Pancreas (tissue), 10 donors: ENCODE measurements around the gene DNAI1. TPM values are rescaled to one million over a fixed set of nuclear protein-coding genes. Genes with fewer than 3 reads are reported as not detected.
"Not testable (repeated sequence)": the region's sequence is repeated elsewhere in the genome, so short reads cannot be mapped to it uniquely, and the experiment has no call there.

ENCODE experiments used
- ATAC-seq, 4 donors: fragments of 200-7000 bp; cut with Tn5 transposase; one replicate each; pipeline versions ENCODE4 v1.8.0 to v1.9.1; 2020; ENCODE audit warnings: mild to moderate bottlenecking in 4 of 4, moderate library complexity in 4 of 4
- DNase-seq, 6 donors: peaks; one replicate each; pipeline ENCODE4 v3.0.0-alpha.2; 2020
- FAIRE-seq: peaks from 2 replicates; lab custom pipeline; 2012; peaks lifted over from hg19 to GRCh38; lab: Jason Lieb, UNC
- H3K27ac ChIP-seq, 4 donors: fragments of 200-600 bp; sonication (generic); 1 replicate in 3 of 4; 2 replicates in 1 of 4; pipeline versions ENCODE4 v1.5.0 to v1.8.0; 2020
- H3K27me3 ChIP-seq, 4 donors: fragments of 200-600 bp; one replicate each; pipeline ENCODE4 v1.8.0; 2021
- H3K36me3 ChIP-seq, 3 donors: fragments of 200-600 bp; sonication (generic) in 1 of 3; one replicate each; pipeline versions ENCODE4 v1.5.0 to v1.8.0; 2020 to 2021
- H3K4me1 ChIP-seq, 3 donors: fragments of 200-600 bp; one replicate each; pipeline ENCODE4 v1.8.0; 2021
- H3K4me3 ChIP-seq, 4 donors: fragments of 200-600 bp; sonication (generic) in 2 of 4; one replicate each; pipeline versions ENCODE4 v1.5.0 to v1.8.0; 2020 to 2021
- H3K9me3 ChIP-seq, 4 donors: fragments of 200-600 bp; one replicate each; pipeline ENCODE4 v1.8.0; 2021
- CTCF ChIP-seq, 4 donors: fragments of 200-600 bp; sonication (generic) in 3 of 4; IDR thresholded peaks; one replicate each; pipeline versions ENCODE4 v1.5.0 to v1.8.0; 2021; ENCODE audit warnings: antibody characterized with exemption in 4 of 4
- WGBS, 2 donors: extraction: QIAGEN DNeasy Blood & Tissue Kit; methylation state at CpG; one replicate each; pipeline ENCODE4 v1.1.7; 2013; 5-methylcytosine and 5-hydroxymethylcytosine counted together
- intact Hi-C, 3 donors: fragments of 100-400 bp; cut with DNase I; formaldehyde crosslinking; loops; one replicate each; pipeline versions ENCODE4 v1.11.1 to v1.14.2; 2022
- polyA plus RNA-seq, 2 donors: library from polyadenylated mRNA; stranded (reverse); fragments of 200-250 nt; gene quantifications; one replicate each; pipeline ENCODE4 v1.2.3, GENCODE V29; 2013
- total RNA-seq, 6 donors: library from RNA; stranded (reverse); fragmentation: NEBNext Ultra II Directional in 4 of 6; extraction: Animal tissue kit (Norgen Biotek cat#: 25700) in 4 of 6; gene quantifications; one replicate each; pipeline versions ENCODE4 v1.2.1 to v1.2.4, GENCODE V29; 2021 to 2023
- donor health status: healthy with polysubstance abuse.
- donor health status: DM: no; HTN: no; CAD: no; lungs with moderate emphysema.
- donor health status: DM: no; HTN: no; CAD: no.
- donor health status: control.
- donor health status: control.
- donor health status: Bipolar disorder and iron deficiency.
- donor health status: DM: yes; HTN: yes; CAD: no.
- donor health status: DM: no; HTN: no; CAD: no.
- donor health status: DM: no; HTN: no; CAD: no.
- donor health status: DM: yes; HTN: yes; CAD: no.

The DNAI1 gene
- total and polyA plus RNA-seq, 8 donors, result 0.16 to 5.0 (median 0.49) TPM

- H3K9me3 ChIP-seq, result no peaks in the 10 kb centered on the region
- H3K4me1 ChIP-seq, result no peaks in the 10 kb centered on the region
- FAIRE-seq (no peak), DNase-seq (no peak), ATAC-seq (no peak)
- H3K36me3 ChIP-seq, result no peaks in the 10 kb centered on the region
- no peak for TF ChIP-seq CTCF (IDR thresholded peaks at IDR 0.05)
- intact Hi-C loops, result no loop called here
- WGBS, 2 donors, result 29 to 33% methylated on average over 1 of the region's 1 CpG
- no peak overlapping the region for H3K4me3 ChIP-seq
- H3K27ac ChIP-seq, result no peak overlapping the region
- H3K27me3 ChIP-seq, result no peaks in the 10 kb centered on the region
These were observed 6.9 kb downstream of the DNAI1 start for GRCh38 chr9:34465468-34465867.

- intact Hi-C loops, result no loop called here
- no peak overlapping the region for H3K4me3 ChIP-seq
- no peaks in the 10 kb centered on the region for H3K27me3 ChIP-seq
- H3K36me3 ChIP-seq, result no peaks in the 10 kb centered on the region
- FAIRE-seq (no peak), ATAC-seq (no peak), DNase-seq (no peak)
- no peaks in the 10 kb centered on the region for H3K4me1 ChIP-seq
- 41 to 47% methylated on average over 3 of the region's 3 CpGs for WGBS, 2 donors
- TF ChIP-seq CTCF (IDR thresholded peaks at IDR 0.05), result no peak
- no peaks in the 10 kb centered on the region for H3K9me3 ChIP-seq
- no peak overlapping the region for H3K27ac ChIP-seq
These were observed 16.5 kb downstream of the DNAI1 start for GRCh38 chr9:34475097-34475496.

- no peak for FAIRE-seq
- WGBS, 2 donors, result 68 to 72% methylated on average over 1 of the region's 1 CpG
- H3K36me3 ChIP-seq, result no peaks in the 10 kb centered on the region
- H3K27me3 ChIP-seq, result no peaks in the 10 kb centered on the region
- intact Hi-C loops, result no loop called here
- H3K4me1 ChIP-seq, result no peaks in the 10 kb centered on the region
- no peak overlapping the region for H3K27ac ChIP-seq
- no peak for ATAC-seq
- no peaks in the 10 kb centered on the region for H3K9me3 ChIP-seq
- DNase-seq, result no peak
- no peak for TF ChIP-seq CTCF (IDR thresholded peaks at IDR 0.05)
- H3K4me3 ChIP-seq, result no peak overlapping the region
These were observed 18.9 kb downstream of the DNAI1 start for GRCh38 chr9:34477541-34477940.

- TF ChIP-seq CTCF (IDR thresholded peaks at IDR 0.05), result no peak
- no peaks in the 10 kb centered on the region for H3K9me3 ChIP-seq
- H3K27ac ChIP-seq, result no peak overlapping the region
- H3K4me3 ChIP-seq, result no peak overlapping the region
- WGBS, 2 donors, result 54 to 56% methylated on average over 5 of the region's 5 CpGs
- H3K27me3 ChIP-seq, result no peaks in the 10 kb centered on the region
- H3K36me3 ChIP-seq, result no peaks in the 10 kb centered on the region
- no peaks in the 10 kb centered on the region for H3K4me1 ChIP-seq
- FAIRE-seq (no peak), DNase-seq (no peak), ATAC-seq (no peak)
- intact Hi-C loops, result no loop called here
These were observed 20.8 kb downstream of the DNAI1 start for GRCh38 chr9:34479431-34479866.

GRCh38 chr9:34481620-34482019, 23.0 kb downstream of the DNAI1 start:
- WGBS, 2 donors, result 74 to 79% methylated on average over 13 of the region's 13 CpGs
- H3K36me3 ChIP-seq, H3K4me1 ChIP-seq, H3K27me3 ChIP-seq, intact Hi-C loops, ATAC-seq, DNase-seq, H3K9me3 ChIP-seq, H3K4me3 ChIP-seq, FAIRE-seq, H3K27ac ChIP-seq: not testable (repeated sequence)

GRCh38 chr9:34482746-34483145, 24.1 kb downstream of the DNAI1 start:
- FAIRE-seq, DNase-seq, H3K27ac ChIP-seq, H3K4me3 ChIP-seq, H3K9me3 ChIP-seq, H3K27me3 ChIP-seq, intact Hi-C loops, ATAC-seq, H3K4me1 ChIP-seq, H3K36me3 ChIP-seq: not testable (repeated sequence)
- WGBS, 2 donors, result 94 to 98% methylated on average over 19 to 27 of the region's 27 CpGs
